HL-60/S4 treated with phorbol 12-myristate 13-acetate at 8.2 ng/mL for 4 days and 3 days (cell line): ENCODE data around the gene C10orf90.

Experiments
- in situ Hi-C: fragments of 300-500 bp; cut with MboI; formaldehyde crosslinking; loops from 2 replicates; pipeline ENCODE4 v1.15.0; 2022; ENCODE audit warnings: low sequenced_read_pairs

The C10orf90 gene

DNA sequence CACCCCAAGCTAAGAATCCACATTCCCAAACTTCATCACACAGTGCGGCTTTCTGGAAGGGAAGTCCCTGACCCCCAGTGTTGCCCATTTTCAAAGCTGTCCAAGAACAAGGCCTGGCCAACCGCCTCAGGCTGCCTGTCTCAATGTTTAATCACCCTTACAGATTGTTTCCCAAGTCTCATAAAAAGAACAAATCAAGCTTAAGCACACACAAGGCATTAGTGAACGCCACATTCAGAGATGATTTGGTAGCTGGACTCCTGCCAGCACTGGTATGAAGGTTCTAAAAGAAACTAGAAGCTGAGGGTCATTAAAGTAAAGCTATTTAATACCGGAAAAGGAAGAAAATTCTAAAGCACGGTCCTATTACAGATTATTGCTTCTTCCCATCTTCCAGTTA, 35.6 kb downstream of the C10orf90 start:
- in situ Hi-C loops: no loop called here

DNA sequence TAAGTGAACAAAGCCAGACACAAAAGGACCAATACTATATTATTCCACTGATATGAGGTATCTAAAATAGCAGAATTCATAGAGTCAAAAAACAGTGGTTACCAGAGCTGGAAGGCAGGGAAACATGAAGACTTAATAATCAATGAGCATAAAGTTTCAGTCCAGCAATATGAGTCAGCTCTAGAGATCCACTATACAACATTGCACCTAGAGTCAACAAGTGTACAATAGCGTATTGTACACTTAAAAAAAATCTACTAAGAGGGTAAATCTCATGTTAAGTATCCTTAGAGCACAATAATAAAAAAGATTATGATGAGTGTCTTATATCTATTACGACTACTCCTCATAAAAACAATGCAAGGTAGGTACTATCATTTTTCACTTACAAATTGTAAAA, 36.1 kb downstream of the C10orf90 start:
- in situ Hi-C loops: no loop called here

DNA sequence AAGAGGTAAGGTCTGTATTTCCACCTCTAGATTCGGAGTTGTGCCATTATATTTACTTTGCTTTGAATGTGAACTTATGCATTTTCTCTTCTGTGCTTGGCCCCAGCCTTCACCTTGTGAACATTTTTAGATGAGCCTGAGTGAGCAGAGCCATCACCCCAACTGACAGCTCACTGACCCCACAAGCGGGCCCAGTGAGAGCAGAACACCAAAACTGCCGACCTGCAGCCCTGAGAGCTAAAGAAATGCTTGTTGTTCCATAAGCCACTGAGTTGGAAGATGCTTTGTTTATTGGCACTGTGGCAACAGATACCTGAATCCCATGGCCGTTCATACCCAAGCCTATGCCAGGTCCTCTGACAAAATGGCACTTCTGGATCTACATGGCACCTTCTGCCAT, 37.8 kb downstream of the C10orf90 start:
- in situ Hi-C loops: no loop called here

DNA sequence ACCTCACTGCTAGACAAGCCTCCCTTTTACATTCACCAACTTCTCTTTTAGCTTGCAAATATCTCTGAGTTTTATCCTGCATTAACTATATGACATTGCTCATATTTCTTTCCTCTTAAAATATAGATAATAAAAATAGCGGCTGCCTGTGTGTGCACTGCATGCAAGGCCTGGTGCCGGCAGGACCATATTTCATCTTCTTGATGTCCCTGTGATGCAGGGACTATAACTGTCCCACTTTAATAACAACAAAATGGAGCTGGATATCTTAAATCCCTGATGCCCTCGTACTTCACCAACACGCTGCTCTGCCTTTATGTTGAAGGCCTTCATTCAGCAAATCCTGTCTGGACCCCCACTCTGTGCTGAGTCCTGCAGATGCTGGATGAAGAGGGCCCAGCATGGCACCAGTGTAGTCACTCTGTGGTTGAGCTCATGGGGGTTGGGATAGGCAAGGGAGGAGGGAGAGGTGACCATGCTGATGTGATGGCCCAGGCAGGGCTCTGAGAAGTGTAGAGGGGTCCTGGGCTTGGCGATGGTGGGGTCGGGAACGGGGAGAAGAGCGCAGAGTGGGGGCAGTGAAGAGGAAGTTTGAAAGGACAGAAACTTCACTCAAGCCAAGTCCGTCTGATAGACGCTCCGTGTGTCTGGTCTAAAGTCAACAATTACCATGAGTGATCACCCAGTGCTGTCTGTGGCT, 40.4 kb downstream of the C10orf90 start:
- in situ Hi-C loops: no loop called here

DNA sequence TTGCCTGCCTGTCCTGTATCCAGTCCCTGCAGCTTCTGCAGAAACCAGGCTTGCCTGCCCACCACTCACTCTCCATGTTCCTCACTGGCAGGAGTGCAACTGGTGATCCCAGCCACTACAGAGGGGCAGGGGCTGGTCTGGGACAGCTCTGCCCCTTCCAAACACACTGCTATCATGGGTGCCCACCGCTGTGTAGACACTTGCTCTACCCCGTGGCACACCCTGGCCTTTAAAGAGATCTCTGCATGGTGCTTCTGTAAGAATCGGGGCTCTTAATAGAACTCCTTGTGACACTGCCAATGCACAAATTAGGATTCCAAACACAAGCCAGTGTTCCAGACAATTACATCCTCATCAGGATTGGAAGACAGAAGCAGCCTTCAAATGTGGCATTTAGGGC, 41.7 kb downstream of the C10orf90 start:
- in situ Hi-C loops: no loop called here

DNA sequence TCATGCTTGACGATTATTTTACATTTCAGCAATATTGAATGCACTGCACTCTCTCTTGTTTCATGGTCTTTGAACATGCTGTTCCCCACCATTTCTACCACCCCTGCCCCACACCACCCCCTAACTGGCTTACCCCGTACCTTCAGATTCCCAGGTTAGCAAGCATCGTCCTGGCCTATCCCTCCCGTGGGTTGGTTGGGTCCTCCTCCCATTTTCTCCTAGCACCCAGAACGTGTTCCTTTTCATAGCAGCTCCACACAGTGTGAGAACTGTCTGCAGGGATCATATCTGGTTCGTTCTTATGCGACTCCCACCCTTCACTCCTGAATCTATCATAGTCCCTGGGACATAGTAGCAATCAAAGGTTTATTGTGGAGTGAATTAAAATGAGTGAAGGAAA, 48.6 kb downstream of the C10orf90 start:
- in situ Hi-C loops: no loop called here

DNA sequence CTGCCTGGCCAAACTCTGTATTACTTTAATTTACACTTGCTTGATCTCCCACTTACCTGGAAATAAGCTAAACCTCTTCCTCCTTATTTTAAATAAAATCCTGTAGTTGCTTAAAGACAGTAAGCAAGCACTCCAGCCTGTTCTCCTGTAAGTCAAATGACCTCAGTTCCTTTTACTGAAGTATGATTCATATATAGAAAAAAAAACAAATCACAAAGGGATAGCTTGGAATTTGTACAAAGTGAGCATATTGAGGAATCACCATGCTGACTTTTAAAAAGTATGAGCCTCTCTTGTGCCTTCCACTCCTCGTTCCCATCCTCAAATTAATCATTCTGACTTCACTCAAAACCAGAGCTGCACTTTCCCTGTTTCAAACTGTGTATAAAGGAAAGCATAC, 52.0 kb downstream of the C10orf90 start:
- in situ Hi-C loops: no loop called here

DNA sequence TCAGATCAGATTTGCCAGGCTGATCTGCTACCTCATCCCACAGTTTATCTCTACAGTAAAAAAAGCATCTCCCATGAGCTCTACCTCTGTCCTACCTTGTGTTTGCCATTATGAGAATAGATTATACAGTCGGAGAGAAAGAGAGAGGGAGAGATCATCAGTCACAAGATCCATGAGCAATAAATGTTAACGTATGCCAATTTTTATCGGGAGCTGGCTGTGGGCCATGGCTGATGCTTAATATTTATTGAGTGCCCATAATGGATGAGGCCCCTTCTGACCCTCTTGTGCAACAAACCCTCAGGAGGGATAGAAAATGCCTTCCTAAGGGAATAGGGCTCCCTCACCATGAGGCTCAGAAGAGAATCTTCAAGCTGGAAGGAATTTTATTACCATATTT, 52.8 kb downstream of the C10orf90 start:
- in situ Hi-C loops: no loop called here

DNA sequence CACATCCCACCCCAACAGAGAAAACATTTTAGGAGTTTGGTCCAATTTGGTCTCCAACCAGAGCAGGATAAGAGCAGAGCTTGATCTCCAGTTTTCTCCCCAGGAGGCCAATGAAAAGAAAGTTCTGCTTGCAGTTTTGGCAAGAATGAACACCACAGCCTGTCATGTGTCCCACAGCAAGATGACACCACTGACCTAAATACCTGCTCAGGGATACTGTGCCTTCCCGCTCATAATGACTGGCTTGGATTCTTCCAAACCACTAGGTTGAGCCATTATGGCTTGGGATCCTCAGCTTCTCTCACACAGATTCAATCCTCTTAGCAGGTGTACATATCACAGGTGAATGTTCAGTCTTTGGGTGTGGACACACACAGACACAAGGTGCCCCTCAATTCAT, 53.3 kb downstream of the C10orf90 start:
- in situ Hi-C loops: no loop called here

DNA sequence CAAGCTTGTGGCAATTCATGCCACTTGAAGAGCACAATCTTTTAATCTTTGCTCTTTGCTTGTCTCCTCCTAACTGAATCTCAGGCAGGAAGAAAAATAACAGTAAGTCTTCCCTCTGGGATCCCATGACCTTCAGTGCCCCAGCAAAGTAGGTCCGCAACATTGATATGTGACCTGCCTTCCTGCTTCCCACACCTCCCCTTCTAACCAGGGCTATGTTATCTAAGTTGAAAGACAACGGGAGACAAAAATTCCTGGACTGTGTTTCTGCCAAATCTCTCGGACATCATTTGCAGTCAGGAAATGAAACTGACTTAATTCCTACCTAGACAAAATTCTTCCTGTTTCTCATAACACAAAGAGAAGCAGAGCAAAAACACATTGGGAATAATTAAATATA, 53.8 kb downstream of the C10orf90 start:
- in situ Hi-C loops: no loop called here

DNA sequence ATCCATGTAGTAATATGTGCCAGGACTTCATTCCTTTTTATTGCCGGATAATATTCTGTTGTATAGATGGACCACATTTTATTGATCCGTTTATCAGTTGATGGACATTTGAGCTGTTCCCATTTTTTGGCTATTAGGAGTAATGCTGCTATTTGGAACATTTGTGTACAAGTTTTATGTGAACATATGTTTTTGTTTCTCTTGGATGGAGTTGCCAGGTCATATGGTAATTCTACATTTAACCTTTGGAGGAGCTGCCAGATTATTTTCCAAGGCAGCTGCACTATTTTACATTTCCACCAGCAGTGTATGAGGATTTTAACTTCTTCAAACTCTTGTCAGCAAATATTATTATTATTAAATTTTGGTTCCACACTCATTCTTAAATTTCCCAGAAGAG, 59.2 kb downstream of the C10orf90 start:
- in situ Hi-C loops: no loop called here

DNA sequence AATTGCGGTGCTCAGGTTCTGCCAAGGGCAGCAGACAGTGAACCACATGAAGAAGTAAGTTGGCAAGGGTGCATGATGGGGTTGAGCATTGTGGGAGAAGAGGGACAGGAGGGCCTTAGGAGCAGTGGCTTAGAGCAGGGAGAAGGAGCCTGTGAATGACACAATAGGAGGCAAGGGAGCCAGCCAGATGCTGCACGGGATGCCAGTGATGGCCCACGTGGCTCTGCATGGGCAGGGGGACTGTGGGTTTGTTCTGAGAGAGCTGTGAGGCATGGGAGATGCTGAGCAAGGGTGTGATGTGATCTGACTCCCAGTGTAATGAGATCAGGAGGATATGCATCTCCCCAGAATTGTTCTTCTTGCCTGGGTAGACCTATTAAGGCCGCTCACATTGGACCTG, 60.9 kb downstream of the C10orf90 start:
- in situ Hi-C loops: no loop called here

DNA sequence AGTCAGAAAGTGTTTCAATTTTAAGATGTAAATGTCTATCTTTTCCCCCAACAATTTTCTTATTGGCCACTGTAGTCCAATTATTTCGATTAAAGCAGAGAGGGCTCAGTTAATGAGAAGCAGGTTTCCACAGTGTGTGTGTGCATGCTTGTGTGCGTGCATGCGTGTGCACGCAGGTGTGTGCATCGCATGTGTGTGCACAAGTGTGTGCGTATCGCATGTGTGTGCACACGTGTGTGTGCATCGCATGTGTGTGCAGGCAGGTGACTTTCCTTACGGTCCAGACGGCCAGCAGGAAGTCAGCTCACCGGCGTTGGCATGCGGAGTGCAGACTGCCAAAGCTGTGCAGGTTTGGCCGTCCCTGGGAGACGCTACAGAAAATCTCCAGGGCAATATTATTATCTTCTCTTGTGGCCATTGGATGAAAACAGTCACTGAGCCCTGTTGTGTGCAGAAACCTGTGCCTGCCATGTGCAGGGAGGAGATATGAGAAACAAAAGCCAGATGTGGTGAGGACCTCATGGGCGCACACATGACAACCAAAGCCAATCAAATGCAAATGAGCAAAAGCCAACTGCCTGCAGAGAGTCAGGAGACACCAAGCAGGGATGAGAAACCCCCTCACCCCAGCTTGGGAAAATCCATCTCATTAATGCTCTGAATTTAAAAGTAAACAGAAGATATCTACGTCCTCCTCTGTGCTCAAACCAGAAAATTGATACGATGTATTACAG, 70.4 kb downstream of the C10orf90 start:
- in situ Hi-C loops: no loop called here

DNA sequence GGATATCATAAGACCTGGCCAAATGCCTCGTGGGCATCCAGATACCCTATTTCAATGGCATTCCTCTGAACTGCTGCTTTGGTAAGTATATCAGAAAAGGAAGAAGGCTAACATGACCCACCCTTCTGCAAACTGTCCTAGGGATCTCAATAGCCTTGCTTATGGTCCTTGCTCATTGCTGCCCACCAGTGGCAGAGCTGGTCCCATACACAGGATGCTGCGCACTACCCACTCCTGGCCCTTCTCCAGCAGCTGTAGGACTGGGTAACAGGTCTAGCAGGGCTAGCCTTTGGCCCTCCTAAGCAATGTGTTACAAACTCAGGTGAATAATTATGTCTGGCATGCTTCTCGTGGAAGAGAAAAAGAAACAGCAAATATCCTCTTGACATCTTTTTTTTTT, 72.5 kb downstream of the C10orf90 start:
- in situ Hi-C loops: no loop called here

DNA sequence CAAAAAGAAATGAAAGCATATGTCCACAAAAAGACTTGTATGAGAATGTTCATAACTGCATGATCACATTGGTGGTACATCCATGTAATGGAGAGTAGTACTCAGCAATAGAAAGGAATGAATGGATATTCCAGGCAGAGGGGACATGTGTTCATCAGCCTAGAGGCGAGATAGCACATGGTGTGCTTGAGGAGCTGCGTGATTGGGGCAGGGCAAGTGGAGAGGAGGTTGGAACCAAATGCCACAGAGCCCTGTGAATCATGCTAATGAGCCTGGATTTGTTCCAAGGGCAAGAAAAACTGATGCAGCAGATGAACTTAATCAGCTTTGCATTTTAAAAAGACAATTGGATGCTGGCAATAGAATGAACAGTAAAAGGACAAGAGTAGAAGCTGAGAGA, 73.3 kb downstream of the C10orf90 start:
- in situ Hi-C loops: no loop called here

DNA sequence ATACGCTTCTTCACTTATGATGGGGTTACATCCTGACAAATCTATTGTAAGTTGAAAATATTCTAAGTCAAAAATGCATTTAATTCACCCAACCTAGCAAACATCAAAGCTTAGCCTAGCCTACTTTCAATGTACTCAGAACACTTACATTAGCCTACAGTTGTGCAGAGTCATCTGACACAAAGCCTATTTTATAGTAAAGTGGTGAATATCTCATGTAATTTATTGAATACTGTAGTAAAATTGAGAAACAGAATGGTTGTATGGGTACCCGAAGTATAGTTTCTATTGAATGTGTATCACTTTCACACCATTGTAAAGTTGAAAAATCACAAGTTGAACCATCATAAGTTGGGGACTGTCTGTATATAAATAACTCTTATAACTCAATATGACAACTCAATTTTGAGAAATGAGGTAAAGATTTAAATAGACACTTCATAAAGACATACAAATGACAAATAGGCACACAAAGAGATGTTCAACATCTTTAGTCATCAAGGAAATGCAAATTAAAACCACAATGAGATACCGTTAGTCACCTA, 73.9 kb downstream of the C10orf90 start:
- in situ Hi-C loops: no loop called here

DNA sequence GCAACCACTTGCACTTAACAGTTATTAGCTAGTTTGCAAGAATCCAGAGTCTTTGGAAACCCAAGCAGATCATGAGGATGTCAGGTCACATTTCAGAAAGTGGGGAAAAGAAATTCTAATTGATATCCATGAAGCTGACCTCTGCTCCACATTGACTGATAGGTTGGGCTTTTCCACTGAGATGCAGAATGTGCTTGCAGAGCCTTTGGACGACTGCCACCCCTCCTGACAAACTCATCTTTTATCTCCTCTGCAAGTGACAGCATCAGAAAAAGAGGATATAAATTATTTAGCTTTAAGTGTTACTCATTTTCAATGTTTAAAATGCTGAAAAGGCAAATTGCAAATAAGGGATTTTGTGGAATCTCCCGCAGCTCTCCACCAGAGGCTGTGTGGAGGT, 75.3 kb downstream of the C10orf90 start:
- in situ Hi-C loops: no loop called here

DNA sequence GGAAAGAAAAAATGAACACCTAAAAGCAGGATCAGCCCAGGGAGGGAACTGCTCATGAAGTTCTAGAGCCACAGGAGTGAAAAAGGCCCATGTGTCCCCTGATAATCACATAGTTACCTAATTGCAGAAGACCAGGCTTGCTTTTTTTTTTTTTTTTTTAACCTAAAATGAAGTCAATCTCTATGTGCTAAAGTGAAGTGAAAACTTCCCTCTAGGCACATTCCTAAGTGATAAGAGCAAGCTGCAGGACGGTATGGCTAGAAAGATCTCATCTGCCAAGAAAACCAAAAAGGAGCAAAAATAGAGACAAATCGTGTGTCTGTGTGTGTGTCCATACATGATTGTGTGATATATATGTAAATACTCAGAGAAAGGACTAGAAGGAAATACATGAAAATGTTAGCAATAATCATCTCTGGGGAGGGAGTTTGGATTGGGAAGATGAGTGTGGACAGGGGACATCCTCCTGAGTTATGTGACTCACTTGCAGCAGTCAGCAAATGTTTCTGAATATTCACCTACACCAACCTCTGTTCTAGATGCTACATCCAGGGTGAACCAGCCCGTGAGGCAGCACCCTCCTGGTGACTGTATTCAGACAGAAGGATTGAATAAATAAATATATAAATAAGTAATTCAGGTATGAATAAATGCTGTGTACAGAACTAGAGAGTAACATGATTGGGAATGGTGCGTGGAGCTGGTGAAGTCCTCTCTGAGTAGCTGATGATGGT, 76.4 kb downstream of the C10orf90 start:
- in situ Hi-C loops: no loop called here

DNA sequence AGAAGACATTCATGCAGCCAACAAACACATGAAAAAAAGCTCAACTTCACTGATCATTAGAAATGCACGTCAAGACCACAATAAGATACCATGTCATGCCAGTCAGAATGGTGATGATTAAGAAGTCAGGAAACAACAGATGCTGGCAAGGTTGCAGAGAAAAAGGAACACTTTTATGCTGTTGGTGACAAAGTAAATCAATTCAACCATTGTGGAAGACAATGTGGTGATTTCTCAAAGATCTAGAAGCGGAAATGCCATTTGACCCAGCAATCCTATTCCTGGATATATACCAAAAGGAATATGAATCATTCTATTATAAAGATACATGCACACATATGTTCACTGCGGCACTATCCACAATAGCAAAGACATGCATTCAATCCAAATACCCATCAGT, 77.6 kb downstream of the C10orf90 start:
- in situ Hi-C loops: no loop called here

DNA sequence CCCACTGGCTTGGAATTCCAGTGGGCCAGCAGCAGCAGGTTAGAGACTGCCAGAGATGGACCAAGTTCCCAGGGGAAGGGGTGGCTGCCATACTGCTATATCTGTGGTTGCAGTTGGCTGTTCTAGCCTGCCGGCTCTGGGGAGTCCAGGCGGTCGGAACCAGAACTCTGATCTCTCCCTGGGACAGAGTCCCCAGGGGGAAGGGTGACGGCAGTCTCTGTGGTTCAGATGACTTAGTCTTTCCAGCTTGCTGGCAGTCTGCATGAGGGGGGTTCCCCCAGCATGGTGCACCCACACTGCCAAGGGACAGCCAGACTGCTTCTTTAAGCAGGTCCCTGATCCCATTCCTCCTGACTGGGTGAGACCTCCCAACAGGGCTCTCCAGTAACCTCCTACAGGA, 82.5 kb downstream of the C10orf90 start:
- in situ Hi-C loops: no loop called here

DNA sequence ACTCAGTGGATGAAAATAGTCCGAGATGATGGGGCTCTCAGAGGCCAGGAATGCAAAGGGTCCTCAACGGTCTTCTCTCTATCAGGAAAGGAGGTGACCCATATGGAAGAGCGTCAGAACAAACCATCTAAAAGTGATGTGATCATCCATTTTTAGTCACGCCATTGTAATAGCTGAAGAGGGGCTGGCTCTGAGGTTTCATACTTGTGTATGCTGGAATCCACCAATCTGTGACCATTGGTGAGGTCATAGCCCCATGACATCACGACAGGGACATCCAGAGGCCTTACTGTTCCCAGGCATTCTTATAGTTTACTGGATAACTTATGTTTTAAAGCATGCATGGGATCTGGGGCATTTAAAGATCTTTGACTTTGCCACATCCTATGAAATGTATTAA, 83.6 kb downstream of the C10orf90 start:
- in situ Hi-C loops: no loop called here

DNA sequence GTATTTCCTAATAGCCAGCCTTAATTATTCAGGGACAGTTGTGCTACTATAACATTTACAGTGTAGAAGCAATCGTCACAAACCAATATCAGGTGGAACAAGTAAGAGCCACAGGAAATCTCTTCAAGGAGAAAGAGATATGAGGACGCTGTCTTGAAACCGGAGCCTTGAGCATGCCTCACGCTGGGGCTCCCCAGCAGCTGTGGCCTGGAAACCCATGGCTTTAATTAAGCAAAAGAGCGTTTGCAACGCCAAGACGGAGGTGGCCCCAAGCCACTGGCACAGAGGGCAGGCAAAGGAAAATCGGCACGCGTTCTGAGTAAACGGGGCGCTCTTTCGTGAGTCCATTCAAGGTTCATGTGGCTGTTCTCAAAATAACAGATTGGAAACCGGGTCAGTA, 84.4 kb downstream of the C10orf90 start:
- in situ Hi-C loops: no loop called here
